Hepatocyte (in vitro differentiated cells): ENCODE data around the gene CNMD. TPM values are rescaled to one million over a fixed set of nuclear protein-coding genes. Genes with fewer than 3 reads are reported as not detected.

Experiments used
- DNase-seq: peaks from one replicate; pipeline ENCODE4 v3.0.0-alpha.2; 2016; ENCODE audit warnings: low spot score
- H2AFZ ChIP-seq: fragments of 200-600 bp; sonication (generic); 2 replicates; pipeline ENCODE4 v1.6.0; 2016; ENCODE audit warnings: antibody characterized with exemption, mild to moderate bottlenecking
- H3K27ac ChIP-seq: fragments of 200-600 bp; sonication (generic); 2 replicates; pipeline ENCODE4 v1.5.1; 2016; ENCODE audit warnings: mild to moderate bottlenecking
- H3K27me3 ChIP-seq: fragments of 200-600 bp; sonication (generic); 2 replicates; pipeline ENCODE4 v1.6.1; 2016
- H3K36me3 ChIP-seq: fragments of 200-600 bp; sonication (generic); replicated peaks from 2 replicates; pipeline ENCODE4 v1.5.1; 2016; ENCODE audit warnings: low read depth; ENCODE audit not compliant: insufficient read depth
- H3K4me1 ChIP-seq: fragments of 200-600 bp; sonication (generic); 2 replicates; pipeline ENCODE4 v1.5.1; 2016; ENCODE audit warnings: mild to moderate bottlenecking, moderate library complexity; ENCODE audit not compliant: insufficient read depth
- H3K4me2 ChIP-seq: fragments of 200-600 bp; sonication (generic); 2 replicates; pipeline ENCODE4 v1.6.0; 2016
- H3K4me3 ChIP-seq: fragments of 200-600 bp; sonication (generic); 2 replicates; pipeline ENCODE4 v1.5.1; 2016; ENCODE audit warnings: mild to moderate bottlenecking
- H3K79me2 ChIP-seq: fragments of 200-600 bp; sonication (generic); 2 replicates; pipeline ENCODE4 v1.6.0; 2017; ENCODE audit warnings: mild to moderate bottlenecking
- H3K9me2 ChIP-seq: fragments of 200-600 bp; sonication (generic); replicated peaks from 2 replicates; pipeline ENCODE4 v1.6.0; 2017; ENCODE audit warnings: mild to moderate bottlenecking; ENCODE audit not compliant: insufficient read depth
- H3K9me3 ChIP-seq: fragments of 200-600 bp; sonication (generic); 2 replicates; pipeline ENCODE4 v1.5.1; 2016; ENCODE audit warnings: low read depth, mild to moderate bottlenecking
- H4K20me1 ChIP-seq: fragments of 200-600 bp; sonication (generic); 2 replicates; pipeline ENCODE4 v1.6.0; 2016; ENCODE audit warnings: mild to moderate bottlenecking; ENCODE audit not compliant: insufficient read depth, poor library complexity, severe bottlenecking
- EZH2 ChIP-seq: fragments of 200-600 bp; sonication (generic); IDR thresholded peaks from 2 replicates; pipeline ENCODE4 v1.6.1; 2016; ENCODE audit warnings: antibody characterized with exemption, mild to moderate bottlenecking, borderline replicate concordance
- EZH2phosphoT487 ChIP-seq: fragments of 200-600 bp; sonication (generic); IDR thresholded peaks from one replicate; pipeline ENCODE4 v1.6.1; 2018; ENCODE audit warnings: antibody characterized with exemption, mild to moderate bottlenecking, low read depth, moderate library complexity; ENCODE audit not compliant: unreplicated experiment, severe bottlenecking
- WGBS: methylation state at CpG from one replicate; pipeline ENCODE4 v1.1.6; 2016; ENCODE audit warnings: low lambda C conversion rate; ENCODE audit errors: missing lambda C conversion rate; 5-methylcytosine and 5-hydroxymethylcytosine counted together
- polyA plus RNA-seq: library from polyadenylated mRNA; unstranded; fragments of >200 nt; fragmentation: Nextera tagmentation; extraction: Ambion mirVana; gene quantifications from 2 replicates; pipeline ENCODE4 v1.2.1, GENCODE V29; 2016
- total RNA-seq: library from RNA; depleted of rRNA; stranded (reverse); fragments of >200 nt; gene quantifications from 2 replicates; pipeline ENCODE4 v1.2.3, GENCODE V29; 2014
- TF ChIP-seq, protein P1 (sequence below): fragments of 200-600 bp; sonication (generic); IDR thresholded peaks from 2 replicates; pipeline ENCODE4 v1.5.1; 2016; ENCODE audit warnings: antibody characterized with exemption, mild to moderate bottlenecking; ENCODE audit not compliant: poor library complexity

The CNMD gene
- total and polyA plus RNA-seq, 2 experiments from 2014 or later = 0.47 TPM; not detected in 1

DNA sequence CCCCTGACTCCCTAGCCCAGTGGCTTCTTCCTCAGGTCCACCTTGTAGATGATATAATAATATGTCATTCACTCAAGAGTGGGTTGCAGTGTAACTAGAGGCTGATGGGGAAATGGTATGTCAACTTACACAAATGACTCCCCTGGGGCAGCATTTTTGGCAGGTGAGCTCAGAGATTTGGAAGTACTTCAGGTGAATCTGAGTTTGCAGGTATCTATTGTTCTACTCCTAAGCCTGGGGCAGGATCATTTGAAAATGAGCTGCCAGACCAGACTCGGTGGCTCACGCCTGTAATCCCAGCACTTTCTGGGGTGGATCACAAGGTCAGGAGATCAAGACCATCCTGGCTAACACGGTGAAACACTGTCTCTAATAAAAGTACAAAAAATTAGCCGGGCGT, 11.6 kb upstream of the CNMD start:
- Histone ChIP-seq H3K79me2 (no peaks in the 10 kb centered on the region), H3K36me3 (no peaks in the 10 kb centered on the region), H2AFZ (no peak overlapping the region), H3K27me3 (no peaks in the 10 kb centered on the region), H3K9me2 (no peaks in the 10 kb centered on the region), H3K9me3 (no peaks in the 10 kb centered on the region), H3K4me3 (no peak overlapping the region), H3K27ac (no peak overlapping the region), H3K4me2 (no peak overlapping the region), H3K4me1 (no peaks in the 10 kb centered on the region), H4K20me1 (no peaks in the 10 kb centered on the region)
- WGBS = 72% methylated on average over 5 of the region's 5 CpGs
- DNase-seq = no peak
- TF ChIP-seq EZH2phosphoT487 = no peak
- TF ChIP-seq, protein P1, sequence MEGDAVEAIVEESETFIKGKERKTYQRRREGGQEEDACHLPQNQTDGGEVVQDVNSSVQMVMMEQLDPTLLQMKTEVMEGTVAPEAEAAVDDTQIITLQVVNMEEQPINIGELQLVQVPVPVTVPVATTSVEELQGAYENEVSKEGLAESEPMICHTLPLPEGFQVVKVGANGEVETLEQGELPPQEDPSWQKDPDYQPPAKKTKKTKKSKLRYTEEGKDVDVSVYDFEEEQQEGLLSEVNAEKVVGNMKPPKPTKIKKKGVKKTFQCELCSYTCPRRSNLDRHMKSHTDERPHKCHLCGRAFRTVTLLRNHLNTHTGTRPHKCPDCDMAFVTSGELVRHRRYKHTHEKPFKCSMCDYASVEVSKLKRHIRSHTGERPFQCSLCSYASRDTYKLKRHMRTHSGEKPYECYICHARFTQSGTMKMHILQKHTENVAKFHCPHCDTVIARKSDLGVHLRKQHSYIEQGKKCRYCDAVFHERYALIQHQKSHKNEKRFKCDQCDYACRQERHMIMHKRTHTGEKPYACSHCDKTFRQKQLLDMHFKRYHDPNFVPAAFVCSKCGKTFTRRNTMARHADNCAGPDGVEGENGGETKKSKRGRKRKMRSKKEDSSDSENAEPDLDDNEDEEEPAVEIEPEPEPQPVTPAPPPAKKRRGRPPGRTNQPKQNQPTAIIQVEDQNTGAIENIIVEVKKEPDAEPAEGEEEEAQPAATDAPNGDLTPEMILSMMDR = no peak
- no peak for TF ChIP-seq EZH2

DNA sequence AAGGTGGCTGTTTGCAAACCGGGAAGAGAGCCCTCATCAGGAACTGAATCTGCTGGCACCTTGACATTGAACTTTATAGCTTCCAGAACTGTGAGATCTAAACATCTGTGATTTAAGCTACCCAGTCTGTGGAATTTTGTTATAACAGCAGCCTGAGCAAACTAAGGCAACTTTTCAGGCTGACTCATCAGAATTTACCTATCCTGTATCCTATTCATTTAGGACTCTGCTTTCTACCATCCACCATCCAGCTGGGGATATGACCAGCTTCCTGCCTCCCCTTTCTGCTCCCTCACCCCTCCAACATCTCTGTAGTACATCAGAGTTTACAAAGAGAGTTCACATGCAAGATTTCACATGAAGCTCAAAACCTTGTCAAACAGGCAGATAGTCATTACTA, 11.1 kb upstream of the CNMD start:
- DNase-seq = no peak

DNA sequence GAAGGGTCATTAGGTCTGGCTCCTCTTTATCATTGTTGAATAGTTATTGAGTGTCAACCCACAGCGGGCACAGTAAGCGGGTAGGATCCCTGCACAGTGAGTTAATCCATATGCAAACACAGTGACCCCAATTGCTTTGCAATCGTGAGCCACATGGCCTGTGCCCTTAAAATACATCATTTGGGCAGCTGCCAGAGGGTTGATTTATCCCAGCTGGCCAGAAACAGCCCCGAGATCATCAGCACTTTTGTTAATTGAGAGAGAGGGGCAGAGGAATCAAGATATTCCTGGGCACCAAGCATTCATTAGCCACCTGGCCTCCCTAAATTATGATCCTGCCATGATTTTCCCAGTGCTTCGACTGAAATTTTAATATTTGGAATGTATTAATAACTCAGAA, 9.8 kb upstream of the CNMD start:
- H3K27me3 ChIP-seq = no peaks in the 10 kb centered on the region
- TF ChIP-seq EZH2 (no peak), EZH2phosphoT487 (no peak)
- TF ChIP-seq, protein P1 = no peak
- H3K9me3 ChIP-seq = no peaks in the 10 kb centered on the region
- H2AFZ ChIP-seq = no peak overlapping the region
- no peaks in the 10 kb centered on the region for H3K4me1 ChIP-seq
- no peaks in the 10 kb centered on the region for H3K9me2 ChIP-seq
- H3K27ac ChIP-seq = no peak overlapping the region
- H4K20me1 ChIP-seq = no peaks in the 10 kb centered on the region
- DNase-seq = no peak
- WGBS = 61% methylated on average over 5 of the region's 5 CpGs
- no peaks in the 10 kb centered on the region for H3K79me2 ChIP-seq
- no peak overlapping the region for H3K4me3 ChIP-seq
- no peaks in the 10 kb centered on the region for H3K36me3 ChIP-seq
- H3K4me2 ChIP-seq = no peak overlapping the region

More for the DNA sequence above, 11.1 kb upstream of the CNMD start:
- Histone ChIP-seq H4K20me1 (no peaks in the 10 kb centered on the region), H3K4me1 (no peaks in the 10 kb centered on the region), H3K9me2 (no peaks in the 10 kb centered on the region), H3K9me3 (no peaks in the 10 kb centered on the region), H3K4me3 (no peak overlapping the region), H3K4me2 (no peak overlapping the region), H3K36me3 (no peaks in the 10 kb centered on the region), H2AFZ (no peak overlapping the region), H3K27me3 (no peaks in the 10 kb centered on the region), H3K79me2 (no peaks in the 10 kb centered on the region), H3K27ac (no peak overlapping the region)
- TF ChIP-seq, protein P1 = no peak
- no peak for TF ChIP-seq EZH2
- TF ChIP-seq EZH2phosphoT487 = no peak
- WGBS = 79% methylated on average over 1 of the region's 1 CpG

DNA sequence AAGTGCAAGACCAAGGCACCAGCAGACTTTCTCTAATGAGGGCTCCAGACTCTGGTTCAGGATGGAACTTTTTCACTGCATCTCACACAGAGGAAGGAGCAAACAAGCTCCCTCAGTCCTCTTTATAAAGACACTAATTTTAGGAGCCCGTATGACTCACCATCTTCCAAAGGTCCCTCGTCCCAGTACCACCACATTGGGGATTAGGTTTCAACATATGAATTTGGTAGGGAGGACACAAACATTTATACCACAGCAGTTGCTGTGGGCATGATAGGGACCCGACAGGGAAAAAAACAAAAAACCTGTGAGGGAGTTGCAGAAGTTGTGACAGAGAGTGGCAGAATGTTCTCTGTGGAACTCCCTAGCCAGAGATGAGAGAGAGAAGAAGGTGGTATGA, 6.5 kb upstream of the CNMD start:
- no peak for DNase-seq
- Histone ChIP-seq H3K27ac (no peak overlapping the region), H3K4me1 (no peaks in the 10 kb centered on the region), H3K27me3 (peaks cover 11% of the 10 kb centered on the region), H2AFZ (no peak overlapping the region), H3K9me2 (no peaks in the 10 kb centered on the region), H3K9me3 (no peaks in the 10 kb centered on the region), H3K36me3 (no peaks in the 10 kb centered on the region), H3K79me2 (no peaks in the 10 kb centered on the region), H3K4me2 (no peak overlapping the region), H4K20me1 (no peaks in the 10 kb centered on the region), H3K4me3 (no peak overlapping the region)
- 84% methylated on average over 3 of the region's 3 CpGs for WGBS
- TF ChIP-seq EZH2phosphoT487 = no peak
- TF ChIP-seq, protein P1 = no peak
- no peak for TF ChIP-seq EZH2
